Activated CD4-positive, alpha-beta T cell treated with anti-CD3 and anti-CD28 coated beads, Interleukin-2, amount 10 ng/mL, durations not matched to agents 7 days and 5 days (primary cell): Measurements from ENCODE around the gene RXFP3. TPM values are rescaled to one million over a fixed set of nuclear protein-coding genes. Genes with fewer than 3 reads are reported as not detected.
"Not testable (repeated sequence)": the region's sequence is repeated elsewhere in the genome, so short reads cannot be mapped to it uniquely, and the experiment has no call there.

ENCODE experiments used
- CTCF ChIA-PET: fragments of 350-600 bp; sonication (Branson Sonifier 250); formaldehyde crosslinking; loops from one replicate; lab custom pipeline; 2021; ENCODE audit warnings: antibody characterized with exemption; lab: Charles Lee
- POLR2A ChIA-PET: fragments of 350-600 bp; sonication (Branson Sonifier 250); formaldehyde crosslinking; loops from one replicate; lab custom pipeline; 2021; ENCODE audit warnings: antibody characterized with exemption; lab: Charles Lee
- DNase-seq: peaks from one replicate; pipeline ENCODE4 v3.0.0-alpha.2; 2020
- H3K27ac Mint-ChIP-seq: one replicate; pipeline ENCODE4 v1.8.0; 2021; ENCODE audit warnings: mild to moderate bottlenecking, moderate library complexity, mixed read lengths
- H3K27me3 Mint-ChIP-seq: one replicate; pipeline ENCODE4 v1.8.0; 2021; ENCODE audit warnings: mixed read lengths
- H3K36me3 Mint-ChIP-seq: one replicate; pipeline ENCODE4 v1.8.0; 2021; ENCODE audit warnings: low read depth, mixed read lengths
- H3K4me1 Mint-ChIP-seq: one replicate; pipeline ENCODE4 v1.8.0; 2021; ENCODE audit warnings: mixed read lengths
- H3K4me3 Mint-ChIP-seq: one replicate; pipeline ENCODE4 v1.8.0; 2021; ENCODE audit warnings: mild to moderate bottlenecking, moderate library complexity, mixed read lengths
- H3K9me3 Mint-ChIP-seq: one replicate; pipeline ENCODE4 v1.8.0; 2021; ENCODE audit warnings: mixed read lengths
- total RNA-seq, 2 experiments: library from RNA; stranded (reverse); gene quantifications; one replicate each; pipeline ENCODE4 v1.2.3, GENCODE V29; 2021

Gene RXFP3
- total RNA-seq, 2 experiments from 2014 or later: not detected

- Mint-ChIP-seq H3K36me3 (no peaks in the 10 kb centered on the region), H3K27ac (no peak overlapping the region), H3K27me3 (peaks cover 58% of the 10 kb centered on the region), H3K4me3 (no peak overlapping the region), H3K4me1 (no peaks in the 10 kb centered on the region), H3K9me3 (no peaks in the 10 kb centered on the region)
- DNase-seq: no peak
- CTCF ChIA-PET: no interaction called here
- POLR2A ChIA-PET: no interaction called here
Measured at GRCh38 chr5:33939556-33940262, 3.5 kb downstream of the RXFP3 start.

GRCh38 chr5:33941090-33941489 is 4.9 kb downstream of the RXFP3 start:
- Mint-ChIP-seq H3K27me3 (peaks cover 47% of the 10 kb centered on the region), H3K4me1 (no peaks in the 10 kb centered on the region), H3K4me3 (no peak overlapping the region), H3K9me3 (no peaks in the 10 kb centered on the region), H3K27ac (no peak overlapping the region), H3K36me3 (no peaks in the 10 kb centered on the region)
- no peak for DNase-seq
- ChIA-PET POLR2A (no interaction called here), CTCF (no interaction called here)

GRCh38 chr5:33944543-33945132 is 8.5 kb downstream of the RXFP3 start:
- no peak for DNase-seq
- ChIA-PET POLR2A (no interaction called here), CTCF (no interaction called here)
- Mint-ChIP-seq H3K4me3 (no peak overlapping the region), H3K4me1 (no peaks in the 10 kb centered on the region), H3K36me3 (no peaks in the 10 kb centered on the region), H3K27me3 (peaks cover 27% of the 10 kb centered on the region), H3K27ac (no peak overlapping the region), H3K9me3 (no peaks in the 10 kb centered on the region)

- not testable (repeated sequence) for H3K36me3 Mint-ChIP-seq, DNase-seq
Measured at GRCh38 chr5:33952175-33952574, 16.0 kb downstream of the RXFP3 start.

GRCh38 chr5:33957577-33958150 is 21.5 kb downstream of the RXFP3 start:
- H3K36me3 Mint-ChIP-seq: no peaks in the 10 kb centered on the region

More at GRCh38 chr5:33952175-33952574, 16.0 kb downstream of the RXFP3 start:
- H3K9me3 Mint-ChIP-seq, POLR2A ChIA-PET, H3K4me3 Mint-ChIP-seq, H3K4me1 Mint-ChIP-seq, CTCF ChIA-PET, H3K27ac Mint-ChIP-seq: not testable (repeated sequence)
- H3K27me3 Mint-ChIP-seq: peaks cover 12% of the 10 kb centered on the region

GRCh38 chr5:33958176-33958575 is 22.0 kb downstream of the RXFP3 start:
- Mint-ChIP-seq H3K9me3 (no peaks in the 10 kb centered on the region), H3K4me1 (no peaks in the 10 kb centered on the region), H3K27me3 (peaks cover 14% of the 10 kb centered on the region), H3K27ac (no peak overlapping the region), H3K4me3 (no peak overlapping the region), H3K36me3 (no peaks in the 10 kb centered on the region)
- ChIA-PET CTCF (no interaction called here), POLR2A (no interaction called here)
- no peak for DNase-seq

More at GRCh38 chr5:33957577-33958150, 21.5 kb downstream of the RXFP3 start:
- H3K27me3 Mint-ChIP-seq: peaks cover 14% of the 10 kb centered on the region
- H3K27ac Mint-ChIP-seq: no peak overlapping the region
- H3K4me3 Mint-ChIP-seq: no peak overlapping the region
- no peak for DNase-seq
- H3K4me1 Mint-ChIP-seq: no peaks in the 10 kb centered on the region
- ChIA-PET POLR2A (no interaction called here), CTCF (no interaction called here)
- H3K9me3 Mint-ChIP-seq: no peaks in the 10 kb centered on the region

GRCh38 chr5:33964132-33964700 is 28.0 kb downstream of the RXFP3 start:
- H3K27ac Mint-ChIP-seq: no peak overlapping the region
- H3K36me3 Mint-ChIP-seq: no peaks in the 10 kb centered on the region
- no peaks in the 10 kb centered on the region for H3K9me3 Mint-ChIP-seq
- ChIA-PET CTCF (interaction anchor here (1.3 kb wide), 1 partner anchor 29 kb away, joined by 3 read pairs; no protein-coding TSS in a partner anchor), POLR2A (no interaction called here)
- no peak overlapping the region for H3K4me3 Mint-ChIP-seq
- H3K4me1 Mint-ChIP-seq: peaks cover 14% of the 10 kb centered on the region
- peaks cover 11% of the 10 kb centered on the region for H3K27me3 Mint-ChIP-seq
- no peak for DNase-seq

- H3K36me3 Mint-ChIP-seq: no peaks in the 10 kb centered on the region
- ChIA-PET CTCF (no interaction called here), POLR2A (no interaction called here)
- no peak overlapping the region for H3K27ac Mint-ChIP-seq
- H3K9me3 Mint-ChIP-seq: no peaks in the 10 kb centered on the region
- H3K27me3 Mint-ChIP-seq: peaks cover 4% of the 10 kb centered on the region
- peaks cover 15% of the 10 kb centered on the region for H3K4me1 Mint-ChIP-seq
- DNase-seq: no peak
- no peak overlapping the region for H3K4me3 Mint-ChIP-seq
Measured at GRCh38 chr5:33966805-33967204, 30.6 kb downstream of the RXFP3 start.

GRCh38 chr5:33968211-33969005 is 32.2 kb downstream of the RXFP3 start:
- no peak for DNase-seq
- Mint-ChIP-seq H3K36me3 (no peaks in the 10 kb centered on the region), H3K9me3 (no peaks in the 10 kb centered on the region), H3K27ac (no peak overlapping the region), H3K27me3 (peaks cover 1% of the 10 kb centered on the region), H3K4me3 (no peak overlapping the region), H3K4me1 (peaks cover 25% of the 10 kb centered on the region)
- POLR2A ChIA-PET: no interaction called here
- CTCF ChIA-PET: interaction anchor here (0.6 kb wide), 1 partner anchor 10 kb away, joined by 3 read pairs; no protein-coding TSS in a partner anchor

GRCh38 chr5:33969572-33970452 is 33.6 kb downstream of the RXFP3 start:
- H3K36me3 Mint-ChIP-seq: no peaks in the 10 kb centered on the region
- H3K27me3 Mint-ChIP-seq: peaks cover 3% of the 10 kb centered on the region
- H3K27ac Mint-ChIP-seq: peak overlapping the region; percentile 54
- ChIA-PET POLR2A (no interaction called here), CTCF (interaction anchor here (0.6 to 1.8 kb wide), 8 partner anchors 9 to 534 kb away, joined by 3 to 8 read pairs (median 3); no protein-coding TSS in a partner anchor)
- peak; percentile 31 for DNase-seq
- H3K9me3 Mint-ChIP-seq: no peaks in the 10 kb centered on the region
- H3K4me1 Mint-ChIP-seq: peaks cover 26% of the 10 kb centered on the region
- H3K4me3 Mint-ChIP-seq: no peak overlapping the region

- Mint-ChIP-seq H3K27ac (no peak overlapping the region), H3K27me3 (peaks cover 3% of the 10 kb centered on the region), H3K4me3 (peak overlapping the region; percentile 43), H3K36me3 (no peaks in the 10 kb centered on the region), H3K4me1 (peaks cover 17% of the 10 kb centered on the region), H3K9me3 (no peaks in the 10 kb centered on the region)
- DNase-seq: no peak
- ChIA-PET CTCF (no interaction called here), POLR2A (no interaction called here)
Measured at GRCh38 chr5:33973271-33973670, 37.1 kb downstream of the RXFP3 start.

- POLR2A ChIA-PET: no interaction called here
- H3K4me3 Mint-ChIP-seq: no peak overlapping the region
- no peak overlapping the region for H3K27ac Mint-ChIP-seq
- H3K36me3 Mint-ChIP-seq: no peaks in the 10 kb centered on the region
- peaks cover 2% of the 10 kb centered on the region for H3K27me3 Mint-ChIP-seq
- peaks cover 15% of the 10 kb centered on the region for H3K4me1 Mint-ChIP-seq
- H3K9me3 Mint-ChIP-seq: no peaks in the 10 kb centered on the region
- CTCF ChIA-PET: interaction anchor here (0.7 kb wide), 1 partner anchor 10 kb away, joined by 3 read pairs; no protein-coding TSS in a partner anchor
- DNase-seq: no peak
Measured at GRCh38 chr5:33975852-33976251, 39.7 kb downstream of the RXFP3 start.
